ENCODE results near the gene PHC2.

PHC2 gene

DNA sequence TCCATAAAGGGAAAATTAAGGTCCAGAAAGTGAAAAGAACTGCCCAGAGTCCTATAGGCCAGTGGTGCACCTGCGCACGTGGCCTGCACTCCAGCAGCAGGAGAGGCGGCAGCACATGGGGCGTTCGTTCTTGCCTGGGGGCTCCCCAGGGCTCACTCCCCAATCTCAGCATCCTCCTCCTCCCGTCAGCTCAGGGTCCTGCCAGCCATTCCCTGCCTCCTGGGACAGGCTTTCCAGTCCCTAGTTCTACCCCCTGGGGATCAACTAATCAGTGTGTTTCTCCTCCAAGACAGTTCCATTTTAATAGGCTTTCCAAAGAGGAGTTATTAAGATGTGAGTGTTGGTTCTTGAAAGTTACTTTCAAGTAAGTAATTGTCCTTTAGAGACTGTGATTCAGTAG lies 108.8 kb downstream of the PHC2 start:
- TF ChIP-seq, protein P1, sequence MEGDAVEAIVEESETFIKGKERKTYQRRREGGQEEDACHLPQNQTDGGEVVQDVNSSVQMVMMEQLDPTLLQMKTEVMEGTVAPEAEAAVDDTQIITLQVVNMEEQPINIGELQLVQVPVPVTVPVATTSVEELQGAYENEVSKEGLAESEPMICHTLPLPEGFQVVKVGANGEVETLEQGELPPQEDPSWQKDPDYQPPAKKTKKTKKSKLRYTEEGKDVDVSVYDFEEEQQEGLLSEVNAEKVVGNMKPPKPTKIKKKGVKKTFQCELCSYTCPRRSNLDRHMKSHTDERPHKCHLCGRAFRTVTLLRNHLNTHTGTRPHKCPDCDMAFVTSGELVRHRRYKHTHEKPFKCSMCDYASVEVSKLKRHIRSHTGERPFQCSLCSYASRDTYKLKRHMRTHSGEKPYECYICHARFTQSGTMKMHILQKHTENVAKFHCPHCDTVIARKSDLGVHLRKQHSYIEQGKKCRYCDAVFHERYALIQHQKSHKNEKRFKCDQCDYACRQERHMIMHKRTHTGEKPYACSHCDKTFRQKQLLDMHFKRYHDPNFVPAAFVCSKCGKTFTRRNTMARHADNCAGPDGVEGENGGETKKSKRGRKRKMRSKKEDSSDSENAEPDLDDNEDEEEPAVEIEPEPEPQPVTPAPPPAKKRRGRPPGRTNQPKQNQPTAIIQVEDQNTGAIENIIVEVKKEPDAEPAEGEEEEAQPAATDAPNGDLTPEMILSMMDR (conservative IDR thresholded peaks at IDR 0.05): no peak
- no peak for TF ChIP-seq ZFX (IDR thresholded peaks at IDR 0.05)
- no peak overlapping the region for H3K27ac ChIP-seq

DNA sequence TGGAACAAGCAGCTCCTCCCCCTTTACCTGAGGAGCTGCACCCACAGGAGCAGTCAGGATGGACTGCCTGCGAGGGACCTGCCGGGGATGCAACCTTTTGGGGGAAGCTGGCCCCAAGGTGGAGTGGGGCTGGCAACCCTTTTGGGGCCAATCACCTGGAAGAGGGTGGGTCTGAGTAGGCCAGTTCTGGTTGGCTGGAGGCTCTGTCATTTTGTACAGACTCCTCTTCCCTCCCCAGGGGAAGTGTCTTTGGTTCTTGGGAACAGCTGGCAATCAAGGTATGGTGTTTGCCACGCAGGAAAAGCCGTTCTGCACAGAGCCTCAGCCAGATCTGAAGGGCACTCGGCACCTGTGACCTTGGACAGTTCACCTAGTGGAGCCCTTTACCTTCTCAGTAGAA lies 109.7 kb downstream of the PHC2 start:
- no peak overlapping the region for H3K27ac ChIP-seq
- TF ChIP-seq ZFX (IDR thresholded peaks at IDR 0.05): no peak
- TF ChIP-seq, protein P1 (conservative IDR thresholded peaks at IDR 0.05): no peak

DNA sequence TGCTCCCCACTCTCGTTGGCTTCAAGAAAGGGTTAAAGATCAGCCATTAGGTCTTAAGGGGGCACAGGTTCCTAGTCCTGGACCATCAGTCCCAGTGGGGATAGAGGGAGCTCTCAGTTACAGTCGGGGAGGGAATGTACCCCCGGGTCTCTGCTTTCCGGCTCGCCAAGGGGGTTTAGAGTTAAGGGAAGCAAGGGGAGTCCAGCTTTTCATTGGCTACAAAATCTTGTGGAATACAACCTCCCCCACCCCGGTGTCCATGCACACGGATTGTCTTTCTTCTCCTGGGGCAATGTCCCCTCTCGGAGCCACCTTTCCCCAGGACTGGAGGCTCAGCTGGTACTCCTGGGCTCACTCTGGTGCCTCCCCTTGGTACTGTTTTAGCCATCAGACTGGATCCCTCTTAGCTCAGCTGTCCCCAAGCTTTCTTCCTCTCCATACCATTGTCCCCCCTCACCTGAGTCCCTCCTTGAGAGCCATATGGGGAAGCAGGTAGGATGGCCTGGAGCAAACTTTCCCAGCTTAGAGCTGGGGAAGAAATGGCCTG lies 110.2 kb downstream of the PHC2 start, which contains the start of gene A3GALT2:
Gene A3GALT2 (minus strand): TSS at position 480 of the 547 bp plus-strand sequence. CDS start 0 bp downstream, at position 480.
- TF ChIP-seq ZFX (IDR thresholded peaks at IDR 0.05): no peak
- TF ChIP-seq, protein P1 (conservative IDR thresholded peaks at IDR 0.05): no peak
- no peak within 1 kb of the TSS for H3K27ac ChIP-seq

DNA sequence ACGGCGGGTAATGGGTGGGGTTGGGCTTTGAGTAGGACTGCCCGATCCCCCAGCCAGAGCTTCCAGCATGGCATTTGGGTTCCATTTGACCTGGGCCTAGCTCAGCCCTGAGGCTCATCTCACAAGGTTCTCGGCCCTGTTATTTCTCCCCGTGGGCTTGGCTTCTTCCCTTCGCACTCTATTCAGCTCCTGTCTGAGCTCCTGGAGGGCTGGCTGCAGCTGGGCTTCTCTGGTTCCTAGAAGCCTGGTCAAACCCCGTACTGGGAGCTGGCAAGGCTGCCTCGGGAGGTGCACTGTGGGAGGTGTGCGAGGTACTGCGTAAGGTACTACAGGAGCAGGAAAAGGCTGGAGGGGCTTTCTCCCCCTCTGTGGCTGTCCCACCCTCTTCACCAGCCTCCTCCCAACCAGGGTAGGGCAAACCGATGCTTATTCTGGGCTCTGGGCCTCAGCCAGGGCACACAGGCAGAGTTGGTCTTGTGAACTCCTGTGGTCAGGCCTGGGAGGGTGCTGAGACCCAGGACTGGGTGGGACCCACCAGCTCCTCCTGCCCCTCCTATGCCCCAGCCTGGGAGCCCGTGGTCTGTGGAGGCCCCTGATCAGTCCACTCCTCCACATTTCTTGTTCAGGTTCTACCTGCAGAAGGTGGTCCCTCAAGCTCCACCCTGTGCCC lies 110.8 kb downstream of the PHC2 start:
- no peak for TF ChIP-seq ZFX (IDR thresholded peaks at IDR 0.05)
- TF ChIP-seq, protein P1 (conservative IDR thresholded peaks at IDR 0.05): no peak
- H3K27ac ChIP-seq: no peak overlapping the region

DNA sequence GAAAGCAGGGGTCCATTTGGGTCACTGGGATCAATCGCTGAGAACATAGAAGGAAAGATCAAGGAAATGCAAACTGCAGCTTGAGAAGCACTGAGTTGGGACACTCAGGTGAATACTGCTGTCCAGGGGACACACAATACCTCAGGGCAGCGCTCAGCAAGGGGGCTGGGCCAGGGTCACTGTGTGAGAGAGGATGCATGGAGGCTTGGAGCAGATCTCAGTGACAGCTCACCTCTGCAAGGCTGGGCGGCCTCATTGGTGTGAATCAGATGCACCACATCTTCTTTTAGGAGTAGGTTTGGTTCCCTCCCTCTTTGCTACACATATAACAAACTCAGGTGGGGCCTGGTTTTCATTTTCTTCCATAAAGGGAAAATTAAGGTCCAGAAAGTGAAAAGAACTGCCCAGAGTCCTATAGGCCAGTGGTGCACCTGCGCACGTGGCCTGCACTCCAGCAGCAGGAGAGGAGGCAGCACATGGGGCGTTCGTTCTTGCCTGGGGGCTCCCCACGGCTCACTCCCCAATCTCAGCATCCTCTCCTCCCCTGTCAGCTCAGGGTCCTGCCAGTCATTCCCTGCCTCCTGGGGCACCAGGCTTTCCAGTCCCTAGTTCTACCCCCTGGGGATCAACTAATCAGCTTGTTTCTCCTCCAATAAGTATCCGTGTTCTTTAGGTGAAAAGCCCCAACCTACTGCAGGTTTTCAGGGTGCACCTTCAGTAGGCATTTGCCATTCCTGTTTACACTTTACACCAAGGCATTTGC lies 111.5 kb downstream of the PHC2 start:
- no peak overlapping the region for H3K27ac ChIP-seq
- TF ChIP-seq, protein P1 (conservative IDR thresholded peaks at IDR 0.05): no peak
- no peak for TF ChIP-seq ZFX (IDR thresholded peaks at IDR 0.05)

DNA sequence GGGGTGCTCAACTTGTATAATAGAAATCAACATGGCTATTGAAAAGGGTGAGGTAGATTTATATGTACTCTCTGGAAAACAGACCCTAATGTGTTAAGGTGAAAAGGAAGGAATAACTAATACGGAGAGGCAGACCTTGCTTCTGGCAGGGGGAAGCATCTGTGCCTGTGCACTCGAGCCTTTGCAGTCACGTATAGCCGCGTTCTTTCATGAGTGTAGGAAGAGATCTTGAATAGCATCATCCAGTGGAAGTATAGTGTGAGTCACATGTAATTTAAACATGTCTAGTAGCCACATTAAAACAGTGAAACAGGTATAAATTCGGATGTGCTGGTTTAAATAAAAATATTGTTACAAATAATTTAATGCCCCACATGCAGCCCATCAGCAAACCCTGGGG lies 112.9 kb downstream of the PHC2 start:
- no peak overlapping the region for H3K27ac ChIP-seq
- TF ChIP-seq, protein P1 (conservative IDR thresholded peaks at IDR 0.05): no peak
- no peak for TF ChIP-seq ZFX (IDR thresholded peaks at IDR 0.05)

DNA sequence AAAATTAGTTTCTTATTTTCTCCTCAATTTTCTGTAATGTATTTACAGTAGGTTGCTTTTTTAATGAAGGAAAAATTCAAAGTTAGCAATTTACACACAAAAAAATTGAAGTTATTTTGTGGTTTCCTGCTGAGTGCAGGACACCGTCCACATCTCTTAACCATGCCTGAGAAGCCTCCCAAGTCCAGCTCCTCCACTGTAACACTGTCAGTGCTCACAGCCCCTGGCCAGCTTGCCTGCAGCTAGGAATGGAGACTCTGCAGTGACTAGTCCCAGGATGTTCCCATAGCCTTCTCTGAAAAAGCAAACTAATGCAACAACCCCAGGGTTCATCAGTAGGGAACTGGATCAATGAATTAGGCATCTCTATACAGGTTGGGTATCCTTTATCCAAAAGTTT lies 113.5 kb downstream of the PHC2 start:
- TF ChIP-seq ZFX (IDR thresholded peaks at IDR 0.05): no peak
- TF ChIP-seq, protein P1 (conservative IDR thresholded peaks at IDR 0.05): no peak

More for the DNA sequence above, 113.5 kb downstream of the PHC2 start:
- H3K27ac ChIP-seq: no peak overlapping the region
